IMR-90 (cell line): ENCODE measurements around the gene LRRIQ4. TPM values are rescaled to one million over a fixed set of nuclear protein-coding genes. Genes with fewer than 3 reads are reported as not detected.

Source experiments
- ATAC-seq: fragments of 200-7000 bp; cut with Tn5 transposase; 2 replicates; pipeline ENCODE4 v1.9.1; 2020; ENCODE audit warnings: low read depth, mild to moderate bottlenecking, moderate library complexity
- BruUV-seq: library from RNA; stranded (reverse); fragments of 400-500 nt; replicated peaks from 2 replicates; lab custom pipeline; 2021; lab: Mats Ljungman, UMichigan
- CTCF ChIA-PET: fragments of 300-600 bp; formaldehyde crosslinking; extraction: SDS; loops from one replicate; lab custom pipeline; 2021; ENCODE audit warnings: antibody characterized with exemption; lab: Yijun Ruan, JAX
- POLR2A ChIA-PET: fragments of 300-600 bp; sonication (Branson Sonifier 250); formaldehyde crosslinking; loops from one replicate; lab custom pipeline; 2022; ENCODE audit warnings: antibody characterized with exemption; ENCODE audit not compliant: unreplicated experiment; lab: Charles Lee
- DNase-seq: peaks from one replicate; pipeline ENCODE4 v3.0.0; 2013
- H2AFZ ChIP-seq: replicated peaks from 2 replicates; pipeline ENCODE3; 2013; ENCODE audit warnings: low read length, mild to moderate bottlenecking; ENCODE audit not compliant: poor library complexity
- H2AK5ac ChIP-seq: 2 replicates; pipeline ENCODE4 v1.6.1; 2013; ENCODE audit warnings: low read depth, low read length, inconsistent platforms
- H2AK9ac ChIP-seq: replicated peaks from 2 replicates; pipeline ENCODE3; 2013; ENCODE audit warnings: mild to moderate bottlenecking, low read depth, low read length, moderate library complexity; ENCODE audit not compliant: poor library complexity
- H2BK120ac ChIP-seq: 2 replicates; pipeline ENCODE4 v1.6.1; 2013; ENCODE audit warnings: low read depth, low read length, inconsistent platforms
- H2BK15ac ChIP-seq: 3 replicates; pipeline ENCODE4 v1.6.1; 2013; ENCODE audit warnings: low read depth, low read length, inconsistent platforms
- H2BK20ac ChIP-seq: 2 replicates; pipeline ENCODE4 v1.6.1; 2013; ENCODE audit warnings: low read depth, mild to moderate bottlenecking, inconsistent platforms, low read length, moderate library complexity
- H2BK5ac ChIP-seq: 2 replicates; pipeline ENCODE4 v1.6.1; 2013; ENCODE audit warnings: mild to moderate bottlenecking, low read depth, low read length, inconsistent platforms; ENCODE audit not compliant: poor library complexity, severe bottlenecking
- H3K14ac ChIP-seq: replicated peaks from 2 replicates; pipeline ENCODE4 v1.6.1; 2013; ENCODE audit warnings: low read depth, low read length, inconsistent platforms
- H3K18ac ChIP-seq: 2 replicates; pipeline ENCODE4 v1.6.1; 2013; ENCODE audit warnings: low read depth, low read length, control low read depth
- H3K23ac ChIP-seq: 2 replicates; pipeline ENCODE4 v1.6.1; 2013; ENCODE audit warnings: low read depth, low read length, inconsistent platforms
- H3K27ac ChIP-seq: 2 replicates; pipeline ENCODE4 v1.5.1; 2013; ENCODE audit warnings: mild to moderate bottlenecking, control low read depth, low read length; ENCODE audit not compliant: insufficient read depth
- H3K27me3 ChIP-seq: 2 replicates; pipeline ENCODE4 v1.6.1; 2013; ENCODE audit warnings: low read length; ENCODE audit not compliant: control insufficient read depth, insufficient read depth
- H3K36me3 ChIP-seq: 2 replicates; pipeline ENCODE4 v1.6.1; 2013; ENCODE audit warnings: low read length, mixed read lengths; ENCODE audit not compliant: control insufficient read depth, insufficient read depth
- H3K4ac ChIP-seq: 2 replicates; pipeline ENCODE4 v1.6.1; 2013; ENCODE audit warnings: low read depth, low read length, inconsistent platforms
- H3K4me1 ChIP-seq: 2 replicates; pipeline ENCODE4 v1.6.1; 2013; ENCODE audit warnings: low read length, mixed read lengths; ENCODE audit not compliant: control insufficient read depth, insufficient read depth
- H3K4me2 ChIP-seq: 2 replicates; pipeline ENCODE4 v1.6.1; 2013; ENCODE audit warnings: low read depth, mild to moderate bottlenecking, control low read depth, low read length, moderate library complexity
- H3K4me3 ChIP-seq: 2 replicates; pipeline ENCODE4 v1.5.1; 2013; ENCODE audit warnings: low read depth, mild to moderate bottlenecking, control low read depth, low read length, moderate library complexity; ENCODE audit not compliant: insufficient read depth
- H3K56ac ChIP-seq: 2 replicates; pipeline ENCODE4 v1.6.1; 2013; ENCODE audit warnings: low read length, inconsistent platforms; ENCODE audit not compliant: insufficient read depth; ENCODE audit errors: extremely low read depth
- H3K79me1 ChIP-seq, 2 experiments: 2 replicates each; pipeline ENCODE4 v1.6.1; 2013; ENCODE audit warnings: low read length in 2 of 2, inconsistent platforms in 1 of 2, low read depth in 1 of 2
- H3K9ac ChIP-seq: 2 replicates; pipeline ENCODE4 v1.6.1; 2013; ENCODE audit warnings: low read depth, low read length, control low read depth
- H3K9me1 ChIP-seq: 2 replicates; pipeline ENCODE4 v1.6.1; 2013; ENCODE audit warnings: low read length, inconsistent platforms; ENCODE audit not compliant: insufficient read depth
- H3K9me3 ChIP-seq: 2 replicates; pipeline ENCODE4 v1.6.1; 2013; ENCODE audit warnings: low read length; ENCODE audit not compliant: control insufficient read depth, insufficient read depth
- H4K20me1 ChIP-seq: 2 replicates; pipeline ENCODE4 v1.6.1; 2013; ENCODE audit warnings: low read length, inconsistent platforms; ENCODE audit not compliant: insufficient read depth
- H4K5ac ChIP-seq: 2 replicates; pipeline ENCODE4 v1.6.1; 2013; ENCODE audit warnings: mild to moderate bottlenecking, low read depth, low read length, control low read depth
- H4K8ac ChIP-seq, 2 experiments: 2 replicates each; pipeline ENCODE4 v1.6.1; 2013; ENCODE audit warnings: low read depth in 2 of 2, low read length in 2 of 2, control low read depth in 1 of 2, inconsistent platforms in 1 of 2
- H4K91ac ChIP-seq: 2 replicates; pipeline ENCODE4 v1.6.1; 2013; ENCODE audit warnings: low read depth, low read length, inconsistent platforms; ENCODE audit not compliant: insufficient read depth
- CHD1 ChIP-seq: IDR thresholded peaks from 2 replicates; pipeline ENCODE4 v1.6.1; 2012; ENCODE audit warnings: low read depth, low read length, improper control_type of control experiment
- CTCF ChIP-seq: conservative IDR thresholded peaks from 2 replicates; pipeline ENCODE4 v1.5.1; 2012; ENCODE audit warnings: mild to moderate bottlenecking, low read depth, low read length, improper control_type of control experiment
- MAFK ChIP-seq: IDR thresholded peaks from 2 replicates; pipeline ENCODE4 v1.6.1; 2012; ENCODE audit warnings: low read depth, low read length, improper control_type of control experiment
- MXI1 ChIP-seq: IDR thresholded peaks from 2 replicates; pipeline ENCODE4 v1.6.1; 2012; ENCODE audit warnings: low read depth, mild to moderate bottlenecking, low read length, moderate library complexity, borderline replicate concordance
- RFX5 ChIP-seq: IDR thresholded peaks from 2 replicates; pipeline ENCODE4 v1.8.0; 2012; ENCODE audit warnings: low read depth, mild to moderate bottlenecking, low read length, moderate library complexity
- WGBS, 2 experiments: methylation state at CpG; one replicate each; pipeline versions ENCODE4 v1.1.5 to v1.1.7; 2013; ENCODE audit warnings: missing lambda C conversion rate in 2 of 2; ENCODE audit not compliant: insufficient read length in 1 of 2; ENCODE audit errors: extremely low coverage in 2 of 2; 5-methylcytosine and 5-hydroxymethylcytosine counted together
- dilution Hi-C: fragments of 300-500 bp; cut with HindIII; formaldehyde crosslinking; loops from one replicate; pipeline ENCODE4 v1.14.3; 2018; ENCODE audit warnings: low sequenced_read_pairs; ENCODE audit not compliant: unreplicated experiment
- in situ Hi-C: fragments of 300-500 bp; cut with MboI; formaldehyde crosslinking; loops from 3 replicates; pipeline ENCODE4 v1.14.3; 2019; ENCODE audit warnings: low sequenced_read_pairs, inconsistent platforms, mixed read lengths
- intact Hi-C: fragments of 100-400 bp; cut with micrococcal nuclease; formaldehyde crosslinking; loops from 2 replicates; pipeline ENCODE4 v1.10.0; 2022
- polyA plus RNA-seq, 3 experiments: library from polyadenylated mRNA; depleted of rRNA; stranded (reverse); fragments of >200 nt; gene quantifications; 2 replicates each; pipeline ENCODE4 v1.2.3, GENCODE V29; 2012; ENCODE audit warnings: low replicate concordance in 1 of 3
- total RNA-seq: library from RNA; depleted of rRNA; stranded (reverse); fragments of >200 nt; gene quantifications from 2 replicates; pipeline ENCODE4 v1.2.3, GENCODE V29; 2012
- TF ChIP-seq, protein P1 (sequence below): fragments of 150-350 bp; IDR thresholded peaks from 2 replicates; pipeline ENCODE4 v1.6.1; 2017; ENCODE audit warnings: mild to moderate bottlenecking, antibody characterized with exemption, low read length, low read depth

Gene LRRIQ4
- total and polyA plus RNA-seq, 2 of the 4 experiments (the other 2 are of a cell fraction), result not detected

DNA sequence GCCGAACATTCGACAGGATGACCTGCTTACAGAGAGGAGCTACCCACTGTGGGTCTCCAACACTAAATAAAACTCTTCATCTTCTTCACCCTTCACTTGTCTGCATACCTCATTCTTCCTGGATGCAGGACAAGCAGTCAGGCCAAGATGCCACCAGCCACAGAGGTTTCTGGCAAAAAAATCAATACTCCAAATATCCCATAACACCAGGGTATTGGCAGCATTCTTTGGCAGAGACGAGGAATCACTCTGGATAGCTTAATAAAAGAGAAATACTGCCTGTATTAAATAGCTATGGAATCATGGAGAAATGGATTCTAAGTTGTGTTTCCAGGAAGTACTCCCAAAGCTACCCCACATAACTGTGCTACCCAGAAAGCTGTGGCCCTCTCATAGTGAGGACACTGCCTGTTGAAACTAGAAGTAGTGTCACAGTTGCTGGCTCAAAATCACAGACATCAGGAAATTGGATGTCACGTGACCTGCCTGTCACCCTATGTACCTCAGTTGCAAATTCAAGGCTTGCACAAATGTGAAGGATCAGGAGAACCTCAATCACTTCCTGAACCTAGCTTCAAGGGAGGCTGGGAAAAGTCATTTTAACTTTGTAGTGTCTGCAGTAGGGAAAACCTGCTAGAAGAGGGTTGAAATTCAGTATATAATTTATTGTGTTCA, 68.0 kb downstream of the LRRIQ4 start:
- Histone ChIP-seq H3K56ac (no peak overlapping the region), H3K27me3 (peaks cover 3% of the 10 kb centered on the region; the same call in 1 of the 2 replicates), H3K4me1 (no peaks in the 10 kb centered on the region), H3K9me3 (no peaks in the 10 kb centered on the region), H2BK5ac (no peak overlapping the region), H3K14ac (no peak overlapping the region), H4K5ac (no peak overlapping the region), H3K36me3 (no peaks in the 10 kb centered on the region), H4K20me1 (no peaks in the 10 kb centered on the region), H3K4me3 (no peak overlapping the region), H2BK20ac (no peak overlapping the region), H3K27ac (no peak overlapping the region), H2BK120ac (no peak overlapping the region), H3K4ac (no peak overlapping the region), H4K8ac (no peak overlapping the region), H3K9ac (no peak overlapping the region), H2BK15ac (no peak overlapping the region), H3K9me1 (no peaks in the 10 kb centered on the region), H3K23ac (no peak overlapping the region), H2AK9ac (no peak overlapping the region), H2AK5ac (no peak overlapping the region), H3K4me2 (no peak overlapping the region), H4K91ac (no peak overlapping the region), H2AFZ (no peak overlapping the region), H3K18ac (no peak overlapping the region), H3K79me1 (no peaks in the 10 kb centered on the region)
- 100% methylated on average over 2 of the region's 4 CpGs; no CpG with 5 or more reads in 1 of the 2 experiments for WGBS, 2 experiments
- ATAC-seq (no peak), DNase-seq (no peak)
- intact Hi-C loops, result no loop called here
- POLR2A ChIA-PET, result no interaction called here
- dilution Hi-C loops, result no loop called here
- BruUV-seq, result no TSS peak
- in situ Hi-C loops, result no loop called here
- CTCF ChIA-PET, result interaction anchor here (1.1 kb wide), 1 partner anchor 14 kb away, joined by 3 read pairs; no protein-coding TSS in a partner anchor
- TF ChIP-seq CTCF (no peak), MAFK (no peak), RFX5 (no peak), CHD1 (no peak), MXI1 (no peak)
- TF ChIP-seq, protein P1, sequence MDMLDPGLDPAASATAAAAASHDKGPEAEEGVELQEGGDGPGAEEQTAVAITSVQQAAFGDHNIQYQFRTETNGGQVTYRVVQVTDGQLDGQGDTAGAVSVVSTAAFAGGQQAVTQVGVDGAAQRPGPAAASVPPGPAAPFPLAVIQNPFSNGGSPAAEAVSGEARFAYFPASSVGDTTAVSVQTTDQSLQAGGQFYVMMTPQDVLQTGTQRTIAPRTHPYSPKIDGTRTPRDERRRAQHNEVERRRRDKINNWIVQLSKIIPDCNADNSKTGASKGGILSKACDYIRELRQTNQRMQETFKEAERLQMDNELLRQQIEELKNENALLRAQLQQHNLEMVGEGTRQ, result no peak
